22Rv1 (cell line): Measurements from ENCODE around the gene CTSH.

Source experiments
- CTCF ChIP-seq: fragments of 450-650 bp; IDR thresholded peaks from 2 replicates; pipeline ENCODE4 v1.5.1; 2017; ENCODE audit warnings: mild to moderate bottlenecking
- ZFX ChIP-seq: fragments of 450-650 bp; IDR thresholded peaks from 2 replicates; pipeline ENCODE4 v1.6.1; 2017; ENCODE audit warnings: antibody characterized with exemption, borderline replicate concordance

GRCh38 chr15:78909160-78909695, 35.6 kb downstream of the CTSH start:
- TF ChIP-seq CTCF: no peak
- TF ChIP-seq ZFX: no peak
